Measurements from ENCODE around the gene RNF207.

DNA sequence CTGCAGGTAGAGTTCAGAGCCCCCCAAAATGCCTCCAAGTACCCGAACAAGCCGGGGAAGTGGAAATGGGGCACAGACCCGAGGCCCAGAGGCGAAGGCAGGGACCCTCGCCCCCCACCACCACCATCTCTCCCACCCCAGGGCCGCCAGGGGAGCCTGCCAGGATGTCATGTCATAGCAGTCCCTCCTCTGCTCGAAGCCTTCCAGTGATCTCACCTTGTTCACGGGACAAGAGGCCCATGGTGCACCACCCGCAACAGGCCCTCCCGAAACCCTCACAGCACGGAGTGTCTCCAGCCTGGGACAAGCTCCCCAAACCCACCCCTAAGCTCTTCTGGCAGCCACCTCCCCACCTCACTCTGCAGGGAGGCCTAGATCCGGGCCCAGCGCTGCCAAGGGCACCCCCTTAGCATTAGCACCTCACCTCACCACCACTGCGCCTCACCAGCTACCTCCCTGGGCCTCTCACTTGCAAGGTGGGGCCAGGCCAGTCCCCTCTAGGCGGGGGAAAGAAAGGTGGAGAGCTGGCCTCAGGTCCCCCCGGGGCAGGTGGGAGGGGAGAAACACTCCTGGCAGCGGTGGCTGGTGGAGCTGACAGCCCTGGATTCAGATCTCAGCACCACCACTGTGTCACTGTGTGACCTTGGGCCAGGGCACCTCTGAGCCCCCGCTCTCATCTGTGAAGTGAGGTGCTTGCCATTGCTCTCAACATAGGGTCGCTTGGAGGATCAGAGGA is 39.1 kb upstream of the RNF207 start:
- TF ChIP-seq EZH2 (IDR thresholded peaks at IDR 0.05; ENCODE audit: low read depth, low read length, severe bottlenecking): no peak
- no peak for TF ChIP-seq CBX5 (IDR thresholded peaks at IDR 0.05; ENCODE audit: low read depth, low read length)
- no peak for TF ChIP-seq CTCF (IDR thresholded peaks at IDR 0.05; ENCODE audit: control extremely low read depth in 1 of 3, insufficient read depth in 1 of 3, low read depth in 1 of 3, low read length in 3 of 3)
- no peak for TF ChIP-seq RFX5 (IDR thresholded peaks at IDR 0.05; ENCODE audit: borderline replicate concordance, low read depth, low read length)
- TF ChIP-seq POLR2A (IDR thresholded peaks at IDR 0.05; ENCODE audit: control extremely low read depth in 1 of 2, low read depth in 2 of 2, low read length in 2 of 2): no peak
- TF ChIP-seq SAP30 (IDR thresholded peaks at IDR 0.05; ENCODE audit: insufficient read depth, insufficient replicate concordance, low read length): no peak
- no peak for TF ChIP-seq RBBP5 (IDR thresholded peaks at IDR 0.05; ENCODE audit: borderline replicate concordance, low read depth, low read length)
- TF ChIP-seq POLR2AphosphoS5 (IDR thresholded peaks at IDR 0.05; ENCODE audit: low read depth, low read length): no peak
- TF ChIP-seq CHD2 (IDR thresholded peaks at IDR 0.05; ENCODE audit: low read length): no peak
